Activated CD4-positive, alpha-beta T cell treated with anti-CD3 and anti-CD28 coated beads, Interleukin-2, Interleukin-6, amounts not matched to agents 100 ng/mL and 50 ng/mL, durations not matched to agents 16 hours and 8 hours (primary cell): ENCODE data around the gene VOPP1.
A peak's percentile ranks its signal among the peaks of the same experiment; 100 is the strongest.
"Not testable (repeated sequence)": the region's sequence is repeated elsewhere in the genome, so short reads cannot be mapped to it uniquely, and the experiment has no call there.

Experiments
- DNase-seq: peaks from one replicate; pipeline ENCODE4 v3.0.0-alpha.2; 2020

Gene VOPP1, protein sequence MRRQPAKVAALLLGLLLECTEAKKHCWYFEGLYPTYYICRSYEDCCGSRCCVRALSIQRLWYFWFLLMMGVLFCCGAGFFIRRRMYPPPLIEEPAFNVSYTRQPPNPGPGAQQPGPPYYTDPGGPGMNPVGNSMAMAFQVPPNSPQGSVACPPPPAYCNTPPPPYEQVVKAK

DNA sequence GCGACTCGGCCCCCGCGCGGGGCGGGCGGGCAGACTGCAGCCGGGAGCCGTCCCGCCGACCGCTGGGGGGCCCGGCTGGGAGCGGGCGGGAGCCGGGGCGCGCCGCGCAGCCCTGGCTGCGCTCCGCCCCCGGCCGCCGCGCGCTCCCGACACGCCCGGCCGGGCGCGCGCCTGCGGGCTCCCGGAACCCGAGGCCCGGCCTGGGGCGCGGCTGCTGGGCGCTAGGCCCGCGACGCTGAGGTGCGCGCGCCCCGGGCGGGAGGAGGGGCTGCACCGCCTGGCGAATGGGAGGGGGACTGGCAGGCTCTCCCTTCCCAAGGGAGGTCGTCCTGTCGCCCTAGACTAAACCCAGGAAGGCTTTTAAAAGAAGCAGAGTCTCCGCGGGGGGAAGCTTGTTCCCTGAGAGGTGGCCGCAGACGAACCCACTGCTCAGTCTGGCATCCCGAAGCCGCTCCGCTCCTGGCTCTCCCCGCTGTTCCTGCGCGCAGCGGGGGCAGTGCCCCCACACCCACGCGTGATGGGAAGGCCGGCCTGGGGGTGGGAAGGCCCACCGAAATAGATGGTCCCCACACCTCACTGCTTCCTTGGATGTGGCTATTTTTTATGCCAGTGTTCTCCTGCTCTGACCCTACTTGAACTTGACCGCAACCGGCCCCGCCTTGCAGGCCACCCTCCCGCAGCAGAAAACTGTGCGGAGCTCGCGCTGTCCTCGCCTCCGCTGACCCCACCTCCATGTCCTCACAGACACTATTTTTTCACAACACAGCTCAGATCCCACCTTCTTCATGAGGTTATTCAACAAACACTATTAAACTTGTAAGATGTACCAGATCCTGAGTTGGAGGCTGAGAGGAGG lies at the start of gene VOPP1:
Gene VOPP1, minus strand, starts transcription at position 125 of the 856 bp plus-strand sequence. CDS start 178 bp downstream, outside the sequence.
- peak; percentile 74 for DNase-seq

DNA sequence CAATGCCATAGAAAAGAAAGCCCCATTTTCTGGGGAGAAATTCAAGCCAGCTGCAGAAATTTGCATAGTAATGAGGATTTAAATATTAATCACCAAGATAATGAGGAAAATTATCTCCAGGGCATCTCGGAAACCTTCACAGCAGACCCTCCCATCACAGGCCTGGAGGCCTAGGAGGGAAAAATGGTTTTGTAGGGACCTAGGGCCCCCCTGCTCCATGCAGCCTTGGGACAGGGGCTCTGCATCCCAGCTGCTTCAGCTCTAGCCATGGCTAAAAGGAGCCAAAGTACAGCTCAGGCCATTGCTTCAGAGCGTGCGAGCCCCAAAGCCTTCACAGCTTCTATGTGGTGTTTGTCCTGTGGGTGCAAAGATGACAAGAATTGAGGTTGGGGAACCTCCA lies 46.6 kb upstream of the VOPP1 start:
- no peak for DNase-seq

DNA sequence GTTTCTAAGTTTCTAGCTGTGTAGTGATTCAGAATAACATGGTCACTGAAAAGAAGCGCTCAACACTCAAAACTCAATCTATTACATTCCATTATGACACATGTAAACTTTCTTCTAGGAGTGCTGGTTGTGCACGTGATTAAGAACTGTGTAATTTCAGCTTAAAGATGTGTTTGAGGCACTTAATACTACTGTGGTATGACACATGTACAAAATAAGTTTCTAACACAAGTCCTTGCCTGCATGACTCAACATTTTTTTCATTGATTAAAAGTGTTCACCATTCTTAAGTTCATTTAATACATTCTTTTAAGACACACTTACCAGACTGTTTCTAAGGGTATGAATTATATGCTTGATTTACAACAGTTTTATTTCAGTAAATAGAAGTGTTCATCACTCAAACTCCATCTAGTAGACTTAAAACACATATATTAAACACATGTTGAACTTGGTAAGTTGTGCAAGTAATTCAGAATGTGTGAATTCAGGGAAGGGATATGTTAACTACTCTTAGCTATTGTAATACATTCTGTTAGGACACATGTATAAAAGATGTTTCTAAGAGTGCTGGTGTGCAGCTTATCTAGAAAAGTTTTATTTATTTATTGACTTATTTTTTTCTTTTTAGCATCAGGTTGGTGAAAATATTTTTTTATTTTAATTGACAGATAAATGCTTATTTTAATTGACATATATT lies 42.2 kb upstream of the VOPP1 start:
- DNase-seq = not testable (repeated sequence)

DNA sequence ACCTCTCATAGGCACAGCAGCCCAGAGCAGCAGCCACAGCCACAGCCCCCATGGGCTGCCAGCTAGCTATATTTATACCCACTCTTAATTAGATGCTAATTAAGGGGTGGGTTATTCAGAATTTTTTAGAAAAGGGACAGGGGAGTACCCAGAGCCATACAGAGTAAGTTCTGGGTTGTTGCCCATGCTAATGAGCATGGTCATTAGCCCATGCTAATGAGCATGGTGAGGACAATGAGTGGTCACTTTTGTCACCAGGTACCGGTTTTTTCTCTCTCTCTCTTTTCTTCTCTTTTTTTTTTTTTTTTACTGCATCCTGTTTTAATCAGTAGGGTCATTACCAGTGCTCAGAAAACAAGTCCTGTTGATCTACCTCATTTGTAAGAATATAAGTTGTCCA lies 37.4 kb upstream of the VOPP1 start:
- DNase-seq = not testable (repeated sequence)

DNA sequence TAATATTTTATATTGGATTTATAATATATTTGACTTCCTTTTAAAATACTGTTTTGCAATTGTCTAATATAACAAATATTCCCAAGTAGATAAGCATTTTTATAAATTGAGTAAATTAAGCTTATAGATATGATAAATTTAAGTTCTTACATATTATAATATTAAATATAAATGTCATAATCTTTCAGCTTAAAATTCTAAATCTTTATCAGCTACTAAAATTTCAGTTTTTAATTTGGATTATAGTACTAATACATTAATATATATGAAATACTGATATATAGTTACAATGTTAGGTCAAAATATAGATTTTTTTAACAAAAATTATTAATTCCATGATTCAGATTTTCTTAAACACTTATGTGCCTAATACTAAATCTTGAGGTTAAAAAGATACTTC lies 33.4 kb upstream of the VOPP1 start:
- not testable (repeated sequence) for DNase-seq

DNA sequence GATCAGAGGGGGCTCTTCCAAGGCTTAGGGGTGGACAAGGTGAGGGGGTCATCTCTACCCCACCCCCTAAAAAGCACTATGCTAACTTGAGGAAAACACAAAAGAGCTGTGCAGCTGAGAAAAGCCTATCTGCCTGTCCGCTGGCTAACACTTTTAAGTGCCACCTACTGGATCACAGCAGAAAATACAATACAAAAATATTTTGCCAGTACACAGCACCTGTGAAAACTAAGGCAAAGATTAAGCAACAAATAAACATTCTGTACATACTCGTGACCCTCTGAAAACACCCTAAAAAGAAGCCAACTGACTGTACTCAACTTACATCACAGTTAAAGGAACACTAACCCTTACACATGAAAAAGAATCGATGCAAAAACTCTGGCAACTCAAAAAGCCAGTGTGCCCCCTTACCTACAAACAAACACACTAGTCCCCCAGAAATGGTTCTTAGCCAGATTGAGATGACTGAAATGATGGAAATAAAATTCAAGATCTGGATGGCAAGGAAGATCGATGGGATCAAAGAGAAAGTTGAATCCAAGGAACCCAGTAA lies 25.7 kb upstream of the VOPP1 start:
- peak; percentile 31 for DNase-seq

DNA sequence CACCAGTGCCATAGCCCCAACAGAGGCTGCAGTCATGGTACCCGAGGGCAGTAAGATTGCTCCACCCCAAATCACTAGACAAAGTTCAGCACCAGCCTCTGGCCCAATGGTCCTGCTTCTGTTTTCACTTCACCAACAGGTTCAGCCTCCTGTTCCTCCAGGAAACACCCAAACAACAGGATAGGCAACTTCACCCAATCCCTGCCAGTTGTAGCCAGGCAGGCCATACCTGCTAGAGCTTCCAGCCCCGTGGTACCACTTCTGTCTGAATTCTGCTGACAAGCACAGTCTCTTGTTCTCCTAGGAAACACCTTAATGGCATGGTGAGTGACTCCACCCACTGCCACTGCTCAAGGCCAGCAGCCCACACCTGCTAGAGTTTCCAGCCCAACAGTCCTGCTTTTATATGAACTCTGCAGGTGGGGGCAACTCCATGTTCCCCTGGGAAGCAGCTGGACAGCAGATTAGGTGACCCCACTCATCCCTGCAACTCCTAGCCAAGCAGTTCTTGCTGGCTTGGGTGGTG lies 25.0 kb upstream of the VOPP1 start:
- not testable (repeated sequence) for DNase-seq

DNA sequence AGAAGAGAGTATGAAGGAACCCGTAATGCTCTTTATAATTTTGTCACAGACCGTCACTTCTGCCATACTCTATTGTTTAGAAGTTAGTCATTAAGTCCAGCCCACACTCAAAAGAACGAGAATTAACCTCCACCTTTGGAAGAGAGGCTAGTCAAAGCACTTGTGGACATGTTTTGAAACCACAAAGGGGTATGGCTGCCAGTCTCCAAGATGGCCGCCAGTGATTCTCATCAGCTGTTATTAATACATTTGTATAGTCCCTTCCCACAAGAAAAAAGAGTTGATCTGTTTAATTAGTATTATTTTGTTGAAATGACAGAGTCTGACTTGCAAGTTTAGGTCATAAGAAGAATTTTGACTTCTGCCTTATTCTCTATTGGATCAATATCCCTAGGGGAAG lies 23.2 kb upstream of the VOPP1 start:
- DNase-seq = no peak

DNA sequence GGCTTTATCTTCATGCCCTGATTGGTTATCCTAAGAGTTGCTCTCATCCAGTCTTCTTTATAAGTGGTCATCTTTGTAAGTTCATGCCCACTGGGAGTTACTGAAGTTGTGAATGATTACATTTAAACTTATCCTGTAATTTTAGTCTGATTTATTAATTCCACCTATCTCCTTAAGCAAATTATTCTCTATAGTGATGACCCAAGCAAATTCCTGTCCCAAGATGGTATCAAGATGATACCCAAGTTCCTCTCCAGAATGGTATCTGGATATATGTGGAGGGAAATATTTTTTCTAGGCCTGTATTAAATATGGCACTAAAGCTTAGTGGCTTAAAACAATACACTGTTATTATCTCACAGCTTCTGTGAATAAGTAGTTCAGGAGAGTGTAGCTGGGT lies 22.6 kb upstream of the VOPP1 start:
- DNase-seq = no peak

DNA sequence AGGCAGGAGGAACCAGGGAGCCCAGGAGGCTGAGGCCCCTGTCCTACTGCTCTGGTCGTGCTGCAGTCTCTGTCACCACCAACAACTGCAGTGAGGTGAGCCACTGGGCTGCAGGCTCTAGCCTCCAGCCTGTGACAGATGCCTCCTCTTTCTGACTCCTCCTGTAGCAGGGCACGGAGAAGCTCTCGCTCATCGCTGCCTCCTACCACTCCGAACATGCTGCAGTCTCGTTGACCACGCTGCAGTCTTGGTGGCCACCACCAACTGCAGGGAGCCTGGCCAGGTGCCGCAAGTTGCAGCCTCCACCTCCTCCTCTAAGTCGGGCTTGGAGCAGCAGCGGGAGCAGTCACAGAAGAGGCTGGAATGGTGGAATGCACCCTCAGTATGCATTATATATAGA lies 22.1 kb upstream of the VOPP1 start:
- no peak for DNase-seq

DNA sequence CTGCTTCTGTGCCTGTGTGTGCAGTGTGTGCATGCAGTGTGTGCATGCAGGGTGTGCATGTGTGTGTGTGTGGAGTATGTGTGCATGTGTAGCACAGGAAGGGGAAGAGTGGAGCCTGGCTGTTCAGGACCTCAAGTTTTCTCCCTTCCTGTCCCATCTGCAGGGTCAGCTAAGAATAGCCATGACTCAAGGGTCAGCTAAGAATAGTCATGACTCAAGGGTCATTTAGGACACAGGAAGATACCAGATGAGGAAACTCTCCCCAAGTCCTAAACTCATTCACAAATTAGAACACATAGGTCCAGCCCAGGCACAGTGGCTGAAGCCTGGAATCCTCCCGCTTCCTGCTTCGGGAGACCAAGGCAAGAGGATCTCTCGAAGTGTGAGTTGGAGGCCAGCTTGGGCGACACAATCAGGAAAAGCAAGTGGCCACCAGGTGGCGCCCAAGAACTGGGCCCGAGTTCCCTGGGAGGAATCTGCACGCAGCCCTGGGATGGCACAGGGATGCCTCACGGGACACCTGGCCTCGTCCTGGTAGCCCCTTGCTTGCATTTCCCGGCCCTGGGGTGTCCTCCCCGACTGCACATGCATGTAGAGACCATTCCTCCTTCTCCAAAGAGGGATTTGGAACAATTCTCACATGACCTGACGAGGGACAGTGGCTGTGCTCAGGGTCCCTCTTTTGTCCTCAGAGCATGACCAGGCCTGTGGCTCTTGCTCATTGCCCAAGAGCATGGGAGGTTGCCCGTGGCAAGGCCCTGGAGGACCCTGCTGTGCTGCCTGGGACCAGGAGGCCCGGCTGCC lies 21.4 kb upstream of the VOPP1 start:
- peak; percentile 78 for DNase-seq

DNA sequence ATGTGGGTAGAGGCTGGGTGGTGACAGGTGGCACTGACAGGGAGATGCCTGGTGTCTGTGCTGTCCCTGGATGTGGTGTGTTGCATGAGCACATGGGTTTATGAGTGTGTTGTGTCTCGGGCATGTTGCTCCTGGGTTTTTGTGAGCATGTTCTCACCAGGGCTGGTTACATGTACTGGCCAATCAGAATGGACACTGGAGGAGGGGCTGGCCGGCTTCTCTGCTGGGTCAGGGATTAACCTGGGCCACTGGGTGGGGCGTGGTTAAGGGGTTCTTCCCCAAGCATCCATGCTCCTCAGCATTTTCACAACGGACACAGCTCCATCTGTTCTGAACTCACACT lies 20.8 kb upstream of the VOPP1 start:
- no peak for DNase-seq

DNA sequence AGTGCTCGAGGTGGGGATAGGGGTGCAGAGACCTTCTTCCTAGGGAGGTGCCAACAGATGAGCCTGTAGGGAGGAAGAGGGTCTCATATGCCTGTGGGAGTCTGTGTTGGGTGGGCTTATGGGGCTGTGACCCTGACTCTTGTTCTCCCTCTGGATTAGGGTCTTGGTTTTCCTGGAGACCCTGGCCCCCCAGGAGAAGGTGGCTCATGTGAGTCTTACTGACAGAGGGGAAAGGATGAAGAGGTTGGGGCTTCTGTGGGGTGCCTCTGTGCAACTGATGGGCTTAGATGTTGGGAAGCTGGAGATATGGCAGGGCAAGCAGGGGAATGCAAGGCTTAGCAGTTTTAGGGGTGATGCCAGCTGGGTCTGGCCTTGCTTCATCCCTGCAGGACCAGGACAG lies 20.2 kb upstream of the VOPP1 start:
- no peak for DNase-seq

DNA sequence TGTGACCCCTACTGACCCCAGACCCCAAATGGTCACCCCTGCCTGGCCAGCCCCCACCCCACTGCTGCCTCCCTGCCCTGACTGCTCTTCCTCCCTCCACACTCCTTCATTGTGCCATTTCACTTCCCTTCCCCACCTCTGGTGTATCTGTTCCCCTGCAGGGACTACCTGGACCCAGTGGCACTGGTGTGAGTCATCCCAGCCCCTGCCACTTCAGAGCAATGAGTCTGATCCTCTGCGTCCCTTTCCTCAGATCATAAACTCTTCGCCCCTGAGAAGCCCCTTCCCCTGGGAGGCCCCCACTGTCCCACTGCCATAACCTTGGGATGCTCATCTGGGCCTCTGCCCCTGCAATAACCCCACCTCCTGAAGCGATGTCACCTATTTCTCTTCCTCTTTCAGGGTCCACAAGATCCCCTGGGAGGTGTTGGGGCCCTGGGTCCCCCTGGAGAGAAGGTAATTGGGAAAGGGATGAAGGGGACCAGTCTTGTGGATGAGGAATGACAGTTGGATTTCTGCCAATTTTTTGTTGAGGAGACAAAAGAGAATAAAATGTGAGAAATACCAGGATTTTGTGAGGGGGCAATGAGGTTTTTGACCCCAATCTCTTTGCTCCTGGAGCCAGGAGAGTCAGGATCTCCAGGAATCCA lies 19.1 kb upstream of the VOPP1 start:
- DNase-seq = no peak

DNA sequence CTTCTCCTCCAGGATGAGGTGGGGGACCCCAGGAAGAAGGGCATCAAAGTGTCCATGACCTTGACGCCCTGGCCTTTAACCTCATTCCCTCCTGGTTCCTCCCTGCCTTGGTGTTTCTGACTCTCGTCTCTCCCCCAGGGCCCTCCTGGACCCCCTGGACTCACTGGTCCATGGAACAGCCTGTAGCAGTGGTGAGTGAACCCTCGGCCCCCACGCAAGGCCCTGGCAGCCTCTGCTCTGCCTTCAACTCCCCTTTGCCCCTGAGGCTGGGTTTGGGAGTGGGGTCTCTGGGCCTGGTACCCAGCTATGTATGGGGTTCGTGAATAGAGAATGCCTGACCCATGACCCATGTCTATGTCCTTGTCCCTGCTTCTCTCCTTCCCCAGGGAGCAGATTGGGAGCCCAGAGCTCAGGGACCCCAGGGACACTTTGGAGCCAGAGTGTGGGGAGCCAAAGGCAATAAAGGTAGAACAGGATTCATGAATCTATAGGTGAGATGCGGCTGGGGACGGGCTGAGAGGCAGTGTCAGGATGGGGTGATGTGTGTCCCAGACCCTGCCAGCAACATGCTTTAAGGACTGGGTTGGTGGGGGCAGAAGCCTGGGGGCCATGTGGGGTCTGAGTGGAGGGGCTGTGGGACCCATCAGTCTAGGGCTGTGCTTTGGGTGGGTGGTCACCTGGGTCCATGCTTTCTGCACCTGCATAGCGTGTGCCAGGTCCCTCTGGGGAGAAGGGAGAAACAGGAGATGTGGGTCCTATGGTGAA lies 18.4 kb upstream of the VOPP1 start:
- no peak for DNase-seq

DNA sequence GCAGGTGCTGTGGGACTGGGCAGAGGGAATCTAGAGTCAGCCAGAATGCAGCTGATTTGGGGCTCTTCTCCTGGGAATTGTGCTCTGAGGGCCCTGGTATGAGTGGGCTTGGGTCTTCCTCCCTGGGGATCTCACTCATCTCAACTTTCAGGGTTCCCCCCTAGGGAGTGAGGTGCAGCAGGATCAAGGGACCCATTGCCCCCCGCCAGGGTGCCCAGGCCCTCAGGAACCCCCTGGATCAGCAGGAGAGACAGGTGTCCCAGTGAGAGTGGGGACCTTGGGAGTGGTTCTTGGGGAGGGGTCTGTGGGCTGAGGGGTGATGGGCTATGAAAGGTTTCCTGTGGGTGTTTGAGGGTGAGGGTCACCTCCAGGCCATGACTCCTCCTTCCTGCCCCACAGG lies 17.6 kb upstream of the VOPP1 start:
- DNase-seq = no peak

DNA sequence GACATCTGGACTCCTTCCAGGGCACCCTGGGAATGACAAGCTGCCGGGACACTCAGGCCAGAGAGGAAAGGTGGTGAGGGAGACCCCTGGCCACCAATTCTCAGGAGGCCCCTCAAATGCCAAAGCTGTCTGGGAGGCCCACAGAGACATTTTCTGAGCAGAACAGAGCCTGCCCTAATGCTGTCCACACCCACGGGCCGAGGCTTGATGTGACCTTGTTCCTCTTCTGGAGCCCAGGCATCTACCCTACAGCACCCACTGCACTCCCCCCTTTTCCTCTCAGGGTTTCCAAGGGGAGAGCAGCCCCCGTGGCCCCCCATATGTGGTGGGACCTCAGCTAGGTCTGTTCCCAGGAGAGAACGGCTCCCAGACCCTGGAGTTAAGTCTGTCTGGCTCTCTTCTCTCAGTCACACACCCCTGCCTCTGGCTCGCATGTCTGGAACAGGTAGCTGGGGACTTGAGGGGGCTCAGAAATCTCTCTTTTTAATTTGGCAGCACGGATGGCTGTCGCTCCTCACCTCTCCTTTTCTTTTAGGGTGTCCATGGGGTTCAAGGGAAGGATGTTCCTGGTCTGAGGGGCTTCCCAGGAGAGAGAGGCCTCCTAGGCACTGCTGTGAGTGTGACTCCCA lies 16.8 kb upstream of the VOPP1 start:
- DNase-seq = no peak

DNA sequence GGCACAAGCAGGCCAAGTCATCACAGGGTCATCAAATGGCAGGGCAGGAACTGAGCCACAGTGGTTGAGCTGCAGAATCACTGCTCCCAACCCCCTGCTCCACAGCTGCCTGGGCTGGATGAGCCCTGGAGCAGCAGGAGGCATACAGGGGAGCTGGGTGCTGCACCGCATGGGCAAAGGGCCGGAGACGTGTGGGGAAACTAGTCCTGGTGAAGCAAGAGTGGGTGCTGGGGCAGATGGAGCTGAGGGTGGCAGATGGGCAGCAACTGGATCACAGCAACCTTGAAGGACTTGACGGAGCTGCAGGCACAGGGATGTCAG lies 16.0 kb upstream of the VOPP1 start:
- no peak for DNase-seq

DNA sequence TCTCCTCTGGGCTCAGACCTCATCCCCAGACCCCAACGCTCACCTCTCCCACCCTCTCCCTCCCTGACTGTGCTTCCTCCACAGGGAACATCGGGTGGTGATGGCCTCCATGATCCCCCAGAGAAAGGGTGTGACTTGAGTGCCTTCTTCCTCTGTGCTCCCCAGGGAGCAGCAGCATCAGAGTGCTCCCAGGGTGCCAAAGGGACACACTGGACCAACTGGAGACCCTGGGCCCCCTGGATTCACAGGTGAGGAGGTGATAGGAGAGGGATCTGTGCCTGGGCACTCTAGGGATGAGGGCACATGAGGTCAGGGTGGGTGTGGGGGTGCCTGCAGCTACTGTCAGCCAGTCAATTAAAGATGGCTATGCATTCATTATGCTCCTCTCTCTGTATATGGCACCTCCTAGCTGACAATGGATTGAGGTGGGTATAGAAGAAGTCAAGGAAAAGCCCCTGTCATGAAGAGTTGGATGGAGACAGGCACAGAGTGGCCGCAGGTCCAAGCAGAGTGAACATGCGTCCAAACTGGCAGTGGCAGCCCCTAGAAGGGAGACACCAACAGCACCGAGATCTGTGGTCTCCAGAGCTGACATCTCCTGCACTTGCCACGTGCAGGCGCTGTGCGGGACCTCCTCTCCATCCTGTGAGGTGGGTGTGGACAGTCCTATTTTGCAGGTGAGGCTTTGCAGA lies 15.5 kb upstream of the VOPP1 start:
- no peak for DNase-seq

DNA sequence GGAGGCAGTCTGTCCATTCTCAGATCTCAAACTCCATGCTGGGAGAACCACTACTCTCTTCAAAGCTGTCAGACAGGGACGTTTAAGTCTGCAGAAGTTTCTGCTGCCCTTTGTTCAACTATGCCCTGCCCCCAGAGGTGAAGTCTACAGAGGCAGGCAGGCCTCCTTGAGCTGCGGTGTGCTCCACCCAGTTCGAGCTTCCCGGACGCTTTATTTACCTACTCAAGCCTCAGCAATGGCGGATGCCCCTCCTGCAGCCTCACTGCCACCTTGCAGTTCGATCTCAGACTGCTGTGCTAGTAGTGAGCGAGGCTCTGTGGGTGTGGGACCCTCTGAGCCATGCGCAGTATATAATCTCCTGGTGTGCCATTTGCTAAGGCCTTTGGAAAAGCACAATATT lies 10.4 kb upstream of the VOPP1 start:
- DNase-seq = not testable (repeated sequence)
